Measurements from ENCODE around the gene SHTN1.

SHTN1 gene

GRCh38 chr10:116970050-116970449 lies 34.9 kb downstream of the SHTN1 start:
- no peak for DNase-seq (ENCODE audit: low read depth in 1 of 2, low spot score in 1 of 2)
- TF ChIP-seq CTCF (IDR thresholded peaks at IDR 0.05; ENCODE audit: insufficient read depth, low read length), result no peak
- no peak for TF ChIP-seq SPI1 (IDR thresholded peaks at IDR 0.05; ENCODE audit: borderline replicate concordance, low read depth)
- no peak for TF ChIP-seq GABPA (IDR thresholded peaks at IDR 0.05; ENCODE audit: low read depth)
- no peak for TF ChIP-seq POLR2AphosphoS5 (IDR thresholded peaks at IDR 0.05; ENCODE audit: low read depth)
- no peak for TF ChIP-seq REST (IDR thresholded peaks at IDR 0.05; ENCODE audit: insufficient replicate concordance, low read depth)
- H3K4me3 ChIP-seq (replicated peaks; ENCODE audit: insufficient read depth, low read length), result no peak overlapping the region
- H3K27me3 ChIP-seq (ENCODE audit: insufficient read depth, poor library complexity, severe bottlenecking), result no peaks in the 10 kb centered on the region
- H3K27ac ChIP-seq (replicated peaks), result no peak overlapping the region

- DNase-seq (ENCODE audit: low read depth in 1 of 2, low spot score in 1 of 2), result no peak
- Histone ChIP-seq H3K27ac (replicated peaks) (no peak overlapping the region), H3K4me3 (replicated peaks; ENCODE audit: insufficient read depth, low read length) (no peak overlapping the region), H3K27me3 (ENCODE audit: insufficient read depth, poor library complexity, severe bottlenecking) (no peaks in the 10 kb centered on the region)
- TF ChIP-seq SPI1 (IDR thresholded peaks at IDR 0.05; ENCODE audit: borderline replicate concordance, low read depth) (no peak), POLR2AphosphoS5 (IDR thresholded peaks at IDR 0.05; ENCODE audit: low read depth) (no peak), GABPA (IDR thresholded peaks at IDR 0.05; ENCODE audit: low read depth) (no peak), CTCF (IDR thresholded peaks at IDR 0.05; ENCODE audit: insufficient read depth, low read length) (no peak), REST (IDR thresholded peaks at IDR 0.05; ENCODE audit: insufficient replicate concordance, low read depth) (no peak)
These were observed 36.7 kb downstream of the SHTN1 start for GRCh38 chr10:116968331-116968730.

- H3K27ac ChIP-seq (replicated peaks), result no peak overlapping the region
These were observed 43.4 kb downstream of the SHTN1 start for GRCh38 chr10:116961406-116962251.

More at GRCh38 chr10:116961406-116962251, 43.4 kb downstream of the SHTN1 start:
- Histone ChIP-seq H3K27me3 (ENCODE audit: insufficient read depth, poor library complexity, severe bottlenecking) (no peaks in the 10 kb centered on the region), H3K4me3 (replicated peaks; ENCODE audit: insufficient read depth, low read length) (no peak overlapping the region)
- TF ChIP-seq GABPA (IDR thresholded peaks at IDR 0.05; ENCODE audit: low read depth), result no peak
- no peak for TF ChIP-seq CTCF (IDR thresholded peaks at IDR 0.05; ENCODE audit: insufficient read depth, low read length)
- TF ChIP-seq POLR2AphosphoS5 (IDR thresholded peaks at IDR 0.05; ENCODE audit: low read depth), result no peak
- TF ChIP-seq SPI1 (IDR thresholded peaks at IDR 0.05; ENCODE audit: borderline replicate concordance, low read depth), result no peak
- no peak for TF ChIP-seq REST (IDR thresholded peaks at IDR 0.05; ENCODE audit: insufficient replicate concordance, low read depth)
- no peak for DNase-seq (ENCODE audit: low read depth in 1 of 2, low spot score in 1 of 2)
